NCI-H2171 treated with DMSO at 0.1 percent for 48 hours (cell line): ENCODE results near the gene DOCK6.
A peak's percentile ranks its signal among the peaks of the same experiment; 100 is the strongest.
"Not testable (repeated sequence)": the region's sequence is repeated elsewhere in the genome, so short reads cannot be mapped to it uniquely, and the experiment has no call there.

Source experiments
- DNase-seq: peaks from one replicate; lab custom pipeline; 2025; lab: John Stamatoyannopoulos, UW

DOCK6 gene

GRCh38 chr19:11197291-11198174 lies 64.8 kb downstream of the DOCK6 start, which contains the start of gene KANK2:
Gene KANK2, minus strand, starts transcription at chr19:11197545. Its CDS starts 3,034 bp downstream, at chr19:11194511.
- DNase-seq = peak; percentile 69

GRCh38 chr19:11196406-11197287 lies 65.7 kb downstream of the DOCK6 start:
- no peak for DNase-seq

GRCh38 chr19:11195681-11196080 lies 66.6 kb downstream of the DOCK6 start:
- no peak for DNase-seq

- DNase-seq = no peak
Measured at GRCh38 chr19:11194656-11195558, 67.4 kb downstream of the DOCK6 start.

GRCh38 chr19:11194173-11194572 lies 68.2 kb downstream of the DOCK6 start:
- no peak for DNase-seq

GRCh38 chr19:11192957-11193939 lies 69.1 kb downstream of the DOCK6 start:
- DNase-seq = peak; percentile 15

- no peak for DNase-seq
Measured at GRCh38 chr19:11191934-11192333, 70.4 kb downstream of the DOCK6 start.

- DNase-seq = no peak
Measured at GRCh38 chr19:11191273-11191755, 71.0 kb downstream of the DOCK6 start.

GRCh38 chr19:11190501-11190900 lies 71.8 kb downstream of the DOCK6 start:
- no peak for DNase-seq

- DNase-seq = no peak
Measured at GRCh38 chr19:11187441-11187840, 74.9 kb downstream of the DOCK6 start.

GRCh38 chr19:11182994-11183393 lies 79.3 kb downstream of the DOCK6 start:
- no peak for DNase-seq

GRCh38 chr19:11181488-11181887 lies 80.8 kb downstream of the DOCK6 start:
- DNase-seq = no peak

- DNase-seq = not testable (repeated sequence)
Measured at GRCh38 chr19:11180975-11181374, 81.3 kb downstream of the DOCK6 start.

GRCh38 chr19:11180346-11180745 lies 82.0 kb downstream of the DOCK6 start:
- no peak for DNase-seq

GRCh38 chr19:11179716-11180297 lies 82.5 kb downstream of the DOCK6 start:
- DNase-seq = no peak

- DNase-seq = not testable (repeated sequence)
Measured at GRCh38 chr19:11179145-11179465, 83.2 kb downstream of the DOCK6 start.

- DNase-seq = no peak
Measured at GRCh38 chr19:11177592-11177991, 84.7 kb downstream of the DOCK6 start.

- DNase-seq = no peak
Measured at GRCh38 chr19:11176466-11177193, 85.7 kb downstream of the DOCK6 start.

GRCh38 chr19:11175920-11176319 lies 86.4 kb downstream of the DOCK6 start:
- DNase-seq = no peak
